Left ventricle myocardium superior (tissue), 1 donor: Measurements from ENCODE around the gene DPEP2. TPM values are rescaled to one million over a fixed set of nuclear protein-coding genes. Genes with fewer than 3 reads are reported as not detected.
"Not testable (repeated sequence)": the region's sequence is repeated elsewhere in the genome, so short reads cannot be mapped to it uniquely, and the experiment has no call there.

Experiments used
- ATAC-seq: fragments of 200-7000 bp; cut with Tn5 transposase; one replicate; pipeline ENCODE4 v1.9.1; 2020; ENCODE audit warnings: mild to moderate bottlenecking, moderate library complexity
- DNase-seq: peaks from one replicate; pipeline ENCODE4 v3.0.0-alpha.2; 2020
- intact Hi-C: fragments of 100-400 bp; cut with micrococcal nuclease; formaldehyde crosslinking; loops from one replicate; pipeline ENCODE4 v1.11.0; 2022
- total RNA-seq: library from RNA; stranded (reverse); fragmentation: NEBNext Ultra II Directional; extraction: Animal tissue kit (Norgen Biotek cat#: 25700); gene quantifications from one replicate; pipeline ENCODE4 v1.2.1, GENCODE V29; 2021
- donor health status: DM: no; HTN: yes; CAD: no; lungs with severe emphysema.

DPEP2 gene
- total RNA-seq, 1 donor from 2014 or later: 2.2 TPM

DNA sequence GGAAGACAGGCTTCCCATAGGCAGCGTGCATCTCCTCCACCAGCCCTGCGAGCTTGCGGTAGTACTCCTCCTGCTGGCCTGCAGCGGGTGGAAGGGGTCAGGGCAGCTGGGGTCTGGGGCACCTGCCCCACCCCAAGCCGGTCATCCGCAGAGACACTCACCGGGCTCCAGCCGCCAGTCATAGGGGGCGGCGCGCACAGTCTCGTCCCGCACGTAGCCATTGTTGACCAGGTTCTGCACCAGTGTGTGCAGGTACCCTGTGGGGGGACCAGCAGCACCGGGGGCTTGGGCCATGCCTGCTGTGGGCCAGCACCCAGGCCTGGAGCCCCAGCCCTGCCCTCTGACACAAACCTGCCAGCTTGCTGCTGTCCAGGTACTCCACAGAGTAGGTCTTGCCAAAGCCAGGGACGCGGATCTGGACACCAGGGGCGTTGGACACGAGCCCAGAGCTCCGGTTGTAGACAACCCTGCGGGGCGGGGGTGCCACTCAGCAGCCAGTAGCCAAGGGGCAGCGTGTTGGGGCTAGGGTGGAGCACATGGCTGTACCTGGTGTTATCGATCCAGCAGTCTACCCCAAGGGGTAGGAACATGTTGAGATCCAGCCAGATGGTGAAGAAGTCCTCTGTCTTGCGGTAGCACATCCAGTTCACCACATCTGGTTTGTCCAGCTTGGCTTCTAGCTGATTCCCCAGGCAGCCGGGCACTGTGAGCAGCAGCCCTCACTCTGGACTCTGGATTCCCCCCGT, 56.6 kb downstream of the DPEP2 start:
- DNase-seq (peak; percentile 76), ATAC-seq (peak; percentile 35)
- intact Hi-C loops: no loop called here

DNA sequence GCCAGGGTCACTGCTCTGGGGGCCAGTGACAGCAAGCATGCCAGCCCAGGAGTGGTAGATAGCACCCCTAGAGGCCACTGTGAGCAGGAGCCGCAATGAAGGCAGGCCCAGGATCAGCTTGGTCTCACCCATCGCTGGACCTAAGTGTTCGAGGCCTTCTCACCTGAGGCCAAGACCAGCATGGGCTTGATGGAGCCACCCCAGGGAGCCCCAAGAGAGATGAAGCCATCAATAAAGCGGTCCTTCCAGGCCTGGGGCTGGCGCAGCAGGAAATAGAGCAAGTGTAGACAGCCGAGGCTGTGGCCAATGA, 57.1 kb downstream of the DPEP2 start:
- ATAC-seq: peak; percentile 21
- DNase-seq: no peak
- intact Hi-C loops: no loop called here

DNA sequence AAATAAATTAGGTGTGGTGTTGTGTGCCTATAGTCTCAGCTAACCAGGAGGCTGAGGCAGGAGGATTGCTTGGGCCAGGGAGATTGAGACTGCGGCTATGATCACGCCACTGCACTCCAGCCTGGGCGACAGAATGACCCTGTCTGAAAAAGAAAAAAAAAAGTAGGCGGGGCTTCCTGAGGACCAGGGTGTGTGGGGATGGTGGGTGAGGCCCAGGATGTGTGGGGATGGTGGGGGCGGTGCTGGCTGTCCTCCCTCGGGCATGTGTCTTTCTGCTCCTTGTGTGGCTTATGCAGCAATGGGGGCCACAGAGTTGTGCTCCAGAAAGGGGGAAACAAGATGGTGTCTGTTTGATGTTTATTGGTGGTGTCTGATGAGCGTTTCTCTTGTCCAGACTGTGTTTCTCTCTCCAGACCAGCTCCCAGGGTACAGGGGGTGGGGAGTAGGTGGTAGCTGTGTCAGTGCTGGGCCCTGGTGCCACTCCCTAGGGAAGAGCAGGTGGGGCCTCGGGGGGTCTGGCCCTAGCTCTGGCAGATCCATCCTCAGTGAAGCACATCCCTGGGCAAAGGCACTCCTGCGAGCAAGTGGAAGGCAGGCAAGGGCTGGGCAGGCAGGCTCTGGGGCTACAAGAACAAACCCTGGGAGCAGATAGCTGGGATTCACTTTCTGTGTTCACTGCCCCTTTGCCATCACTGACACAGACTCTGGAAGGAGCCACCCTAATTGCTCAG, 57.6 kb downstream of the DPEP2 start:
- DNase-seq (no peak), ATAC-seq (no peak)
- intact Hi-C loops: no loop called here

DNA sequence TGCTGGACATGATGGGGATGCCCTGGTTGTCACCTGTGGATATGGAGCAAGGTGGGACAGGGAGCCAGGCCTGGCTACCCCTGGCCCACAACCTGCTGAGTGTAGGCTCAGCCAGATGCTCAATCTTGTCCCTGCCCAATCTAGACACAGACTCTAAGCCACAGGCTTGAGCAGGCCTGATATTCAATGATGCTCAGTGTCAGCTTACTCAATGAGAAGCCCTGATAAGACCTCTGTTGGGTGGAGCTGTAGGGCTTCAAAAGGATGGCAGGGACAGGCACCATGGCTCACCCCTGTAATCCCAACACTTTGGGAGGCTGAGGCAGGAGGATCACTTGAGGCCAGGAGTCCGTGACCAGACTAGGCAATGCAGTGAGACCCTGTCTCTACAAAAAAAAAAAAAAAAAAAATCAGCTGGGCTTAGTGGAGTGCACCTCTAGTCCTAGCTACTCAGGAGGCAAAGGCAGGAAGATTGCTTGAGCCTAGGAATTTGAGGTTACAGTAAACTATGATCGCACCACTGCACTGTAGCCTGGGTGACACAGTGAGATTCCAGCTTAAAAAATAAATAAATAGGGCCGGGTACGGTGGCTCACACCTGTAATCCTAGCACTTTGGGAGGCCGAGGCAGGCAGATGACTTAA, 58.7 kb downstream of the DPEP2 start:
- intact Hi-C loops: no loop called here
- no peak for DNase-seq

DNA sequence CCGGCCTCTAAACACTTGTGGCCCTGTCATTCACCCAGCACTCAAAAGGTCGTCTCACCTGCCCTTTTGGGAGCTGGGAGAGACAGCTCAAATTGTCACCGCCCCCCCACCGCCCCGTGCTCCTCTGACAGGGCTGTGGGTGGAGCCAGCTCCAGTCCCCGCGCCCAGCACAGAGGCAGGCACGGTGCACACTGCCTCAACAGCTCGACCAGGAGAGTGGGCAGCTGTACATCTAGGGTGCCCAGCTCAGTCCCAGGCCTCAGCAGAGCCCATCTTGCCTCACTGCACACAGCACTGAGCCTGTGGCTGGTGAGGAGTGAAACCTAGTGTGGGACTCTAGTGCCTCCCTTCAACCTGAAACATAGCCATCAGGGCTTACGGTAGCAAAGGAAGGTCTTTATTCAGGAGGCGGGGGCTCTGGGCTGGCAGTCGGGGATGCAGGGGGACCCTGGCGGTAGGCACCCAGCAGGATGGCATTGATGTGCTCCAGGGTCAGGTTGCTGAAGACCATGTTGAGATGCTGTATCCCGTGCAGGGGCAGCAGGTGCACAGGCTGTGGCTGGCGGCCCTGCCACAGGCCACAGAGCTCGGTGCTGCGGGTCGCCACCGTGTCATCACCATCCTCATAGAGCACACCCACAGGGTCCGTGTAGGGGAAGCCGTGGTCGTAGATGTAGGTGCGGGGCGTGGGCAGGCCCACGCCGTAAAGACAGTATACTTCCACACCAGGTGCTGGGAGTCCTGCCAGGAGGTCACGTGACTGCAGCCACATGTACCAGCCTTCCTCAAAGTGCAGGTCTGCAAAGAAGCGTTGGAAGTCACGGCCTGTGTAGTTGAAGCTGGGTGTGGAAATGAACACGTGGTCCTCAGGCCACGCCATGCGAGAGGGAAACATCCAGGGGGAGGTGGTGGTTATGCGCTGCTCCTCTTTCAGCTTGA, 59.5 kb downstream of the DPEP2 start:
- intact Hi-C loops: no loop called here
- ATAC-seq (no peak), DNase-seq (peak; percentile 80)

More for the DNA sequence above, 58.7 kb downstream of the DPEP2 start:
- ATAC-seq: no peak

DNA sequence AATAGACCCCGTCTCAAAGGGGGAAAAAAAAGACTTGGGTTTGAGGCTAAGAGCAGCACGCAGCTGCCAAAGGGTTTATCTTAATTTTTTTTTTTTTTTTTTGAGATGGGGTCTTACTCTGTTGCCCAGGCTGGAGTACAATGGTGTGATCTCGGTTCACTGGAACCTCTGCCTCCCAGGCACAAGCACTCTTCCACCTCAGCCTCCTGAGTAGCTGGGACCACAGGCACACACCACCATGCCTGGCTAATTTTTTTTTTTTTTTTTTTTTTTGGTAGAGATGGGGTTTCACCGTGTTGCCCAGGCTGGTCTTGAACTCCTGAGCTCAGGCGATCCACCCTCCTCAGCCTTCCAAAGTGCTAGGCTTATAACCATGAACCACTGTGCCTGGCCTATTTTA, 61.6 kb downstream of the DPEP2 start:
- ATAC-seq, intact Hi-C loops, DNase-seq: not testable (repeated sequence)

Other genes starting within 250 kb of the DPEP2 start
- 11.8 TPM for gene RANBP10, start 192.9 kb downstream of the DPEP2 start, total RNA-seq
- gene TSNAXIP1, start 192.6 kb downstream of the DPEP2 start, total RNA-seq: 0.37 TPM
- 32.6 TPM for gene THAP11, start 157.2 kb downstream of the DPEP2 start, total RNA-seq
- gene NUTF2, start 152.6 kb downstream of the DPEP2 start, total RNA-seq: 84.4 TPM
- 20.8 TPM for gene CENPT, start 151.8 kb downstream of the DPEP2 start, total RNA-seq
- 31.8 TPM for gene EDC4, start 126.4 kb downstream of the DPEP2 start, total RNA-seq
- not detected for gene NRN1L, start 114.6 kb downstream of the DPEP2 start, total RNA-seq
- 18.1 TPM for gene PSKH1, start 106.2 kb downstream of the DPEP2 start, total RNA-seq
- gene CTRL, start 67.6 kb downstream of the DPEP2 start, total RNA-seq: 0.37 TPM
- gene PSMB10, start 62.6 kb downstream of the DPEP2 start, total RNA-seq: 54.1 TPM
- 21.9 TPM for gene LCAT, start 55.4 kb downstream of the DPEP2 start, total RNA-seq
- 95.5 TPM for gene SLC12A4, start 30.8 kb downstream of the DPEP2 start, total RNA-seq
- gene DPEP3, start 19.0 kb downstream of the DPEP2 start, total RNA-seq: not detected
- gene DPEP2NB, start 16.4 kb upstream of the DPEP2 start, total RNA-seq: not detected
- 7.7 TPM for gene DDX28, start 23.7 kb upstream of the DPEP2 start, total RNA-seq
- gene DUS2, start 23.8 kb upstream of the DPEP2 start, total RNA-seq: 4.9 TPM
- 24.7 TPM for gene NFATC3, start 85.9 kb upstream of the DPEP2 start, total RNA-seq
- gene ESRP2, start 236.6 kb upstream of the DPEP2 start, total RNA-seq: 0.87 TPM
- 33.8 TPM for gene PLA2G15, start 245.9 kb upstream of the DPEP2 start, total RNA-seq